ENCODE data around the gene SLMAP.
"Not testable (repeated sequence)": the region's sequence is repeated elsewhere in the genome, so short reads cannot be mapped to it uniquely, and the experiment has no call there.

The SLMAP gene

GRCh38 chr3:57794501-57794900, 38.4 kb downstream of the SLMAP start:
- no peak for DNase-seq

- DNase-seq: no peak
Measured at GRCh38 chr3:57794951-57795350, 38.8 kb downstream of the SLMAP start.

- DNase-seq: no peak
Measured at GRCh38 chr3:57796261-57796660, 40.2 kb downstream of the SLMAP start.

DNA sequence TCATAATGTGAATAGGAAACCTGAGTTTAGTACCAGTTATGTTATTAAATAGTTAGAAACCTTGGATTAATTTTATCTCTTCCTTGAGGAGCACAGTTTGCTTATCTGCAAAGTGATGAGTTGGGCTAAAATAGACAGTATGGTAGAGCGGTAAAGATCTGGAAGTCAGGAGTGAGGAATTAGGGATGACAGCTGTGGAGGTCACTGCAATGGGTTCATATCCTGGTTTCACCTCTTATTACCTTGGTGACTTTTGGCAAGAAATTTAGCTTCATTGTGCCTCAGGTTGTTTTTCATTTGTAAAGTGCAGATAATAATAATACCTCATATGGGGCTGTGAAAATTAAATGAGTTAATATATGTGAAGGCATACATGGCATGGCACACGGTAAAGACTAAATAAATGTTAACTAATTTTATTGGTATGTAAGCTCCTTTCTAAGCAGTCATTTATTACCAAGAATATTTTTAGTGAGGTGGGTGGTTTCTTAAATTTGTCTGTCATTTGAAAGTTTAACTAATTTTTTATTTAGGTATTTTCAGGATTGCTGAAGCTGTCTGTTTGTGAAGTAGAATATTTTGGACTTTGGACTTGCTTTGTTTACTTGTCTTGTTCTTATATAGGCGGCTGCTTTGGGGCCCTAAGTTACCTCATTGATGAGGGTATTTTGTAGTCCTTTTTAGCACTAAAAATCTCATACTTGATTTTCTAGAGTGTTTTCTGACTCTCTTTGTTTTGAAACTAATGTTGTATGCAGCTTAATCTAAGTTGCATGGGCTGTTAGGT, 41.8 kb downstream of the SLMAP start:
- DNase-seq: peak; percentile 3

- peak; percentile 24 for DNase-seq
Measured at GRCh38 chr3:57803647-57804081, 47.6 kb downstream of the SLMAP start.

DNA sequence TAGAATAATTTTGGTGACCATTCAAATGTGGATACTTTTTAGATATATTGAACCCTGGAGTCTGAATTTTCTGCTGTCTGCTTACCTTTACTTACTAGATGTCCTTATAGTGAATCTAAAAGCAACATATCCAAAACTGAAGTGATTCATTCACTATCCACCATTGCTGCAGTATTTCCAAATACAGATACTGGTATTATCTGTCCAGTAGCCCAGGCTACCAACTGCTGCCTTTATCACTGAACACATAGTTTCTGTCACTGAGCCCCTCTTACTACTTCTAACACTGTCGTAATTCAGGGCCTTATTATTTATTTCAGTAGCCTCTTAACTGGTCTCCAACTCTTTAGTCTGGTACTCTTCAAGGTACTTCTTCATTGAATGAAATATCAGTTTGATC, 49.2 kb downstream of the SLMAP start:
- no peak for DNase-seq

DNA sequence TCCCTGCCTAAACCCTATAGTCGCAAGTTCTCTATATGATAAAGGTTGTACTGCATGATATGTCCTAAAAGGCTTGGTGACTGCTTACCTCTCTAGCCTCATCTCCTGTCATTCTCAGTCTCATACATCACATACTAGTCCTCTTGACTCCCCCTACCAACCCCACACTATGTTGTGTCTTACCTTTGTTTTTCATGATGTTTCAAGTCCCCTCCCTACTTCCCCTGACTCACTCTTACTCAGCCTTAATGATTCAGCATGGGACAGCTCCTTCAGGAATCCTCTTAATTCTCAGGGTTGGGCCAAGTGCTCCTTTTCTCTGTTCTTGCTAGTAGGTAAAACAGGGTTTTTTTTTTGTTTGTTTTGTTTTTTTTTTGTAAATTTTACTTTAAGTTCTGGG, 49.6 kb downstream of the SLMAP start:
- no peak for DNase-seq

DNA sequence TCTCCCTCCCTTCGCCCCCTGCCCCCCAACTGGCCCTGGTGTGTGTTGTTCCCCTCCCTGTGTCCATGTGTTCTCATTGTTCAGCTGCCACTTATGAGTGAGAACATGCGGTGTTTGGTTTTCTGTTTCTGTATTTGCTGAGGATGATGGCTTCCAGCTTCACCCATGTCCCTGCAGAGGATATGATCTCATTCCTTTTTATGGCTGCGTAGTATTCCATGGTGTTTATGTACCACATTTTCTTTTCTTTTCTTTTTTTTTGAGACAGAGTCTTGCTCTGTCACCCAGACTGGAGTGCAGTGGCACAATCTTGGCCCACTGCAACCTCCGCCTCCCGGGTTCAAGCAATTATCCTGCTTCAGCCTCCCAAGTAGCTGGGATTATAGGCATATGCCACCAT, 50.1 kb downstream of the SLMAP start:
- not testable (repeated sequence) for DNase-seq

- DNase-seq: no peak
Measured at GRCh38 chr3:57808961-57809608, 53.0 kb downstream of the SLMAP start.

GRCh38 chr3:57809609-57809968, 53.5 kb downstream of the SLMAP start:
- no peak for DNase-seq

DNA sequence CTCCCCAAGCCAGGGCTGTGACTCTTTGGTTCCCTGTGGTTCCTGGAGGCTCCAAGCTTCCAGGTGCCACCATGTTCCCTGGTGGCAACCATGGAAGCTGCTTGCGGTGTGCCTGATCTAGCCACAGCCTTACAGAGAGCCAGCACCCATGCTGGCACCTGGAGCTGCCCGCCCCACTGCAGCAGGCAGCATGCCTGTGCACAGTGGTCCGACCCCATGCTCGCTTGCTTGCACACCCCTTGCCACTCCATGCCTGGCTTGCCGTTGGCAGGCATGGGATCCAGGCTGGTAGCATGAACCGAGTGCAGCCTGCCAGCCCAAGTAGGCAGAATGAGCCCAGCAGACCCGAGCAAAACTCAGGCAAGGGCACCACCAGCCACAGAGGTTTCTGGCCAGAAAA, 53.9 kb downstream of the SLMAP start:
- DNase-seq: no peak

DNA sequence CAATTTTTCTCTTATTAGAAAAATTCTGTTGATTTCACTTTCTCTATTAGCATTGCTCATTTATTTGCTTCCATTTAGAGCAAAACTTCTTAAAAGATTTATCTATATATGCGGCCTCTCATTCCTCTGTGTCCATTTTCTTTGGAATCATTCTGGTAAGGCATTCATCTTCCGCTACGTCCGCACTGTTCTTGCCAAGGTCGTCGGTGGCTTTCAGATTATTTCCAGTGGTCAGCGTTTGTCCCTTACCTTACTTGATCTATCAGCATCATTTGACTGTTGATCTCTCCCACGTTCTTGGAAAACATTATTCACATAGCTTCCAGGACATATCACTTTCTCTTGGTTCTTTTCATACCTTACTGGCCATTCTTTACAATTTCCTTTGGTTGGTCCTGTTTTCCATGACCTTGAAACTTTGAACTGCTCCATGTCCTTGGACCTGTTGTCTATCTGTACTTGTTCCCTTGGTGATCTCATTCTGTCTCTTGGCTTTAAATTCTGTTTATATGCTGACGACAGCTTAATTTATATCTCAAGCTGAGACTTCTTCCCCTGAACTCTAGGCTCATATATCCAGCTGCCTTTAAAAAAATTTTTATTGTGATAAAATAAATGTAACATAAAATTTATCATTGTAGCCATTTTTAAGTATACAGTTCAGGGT, 54.5 kb downstream of the SLMAP start:
- DNase-seq: no peak

DNA sequence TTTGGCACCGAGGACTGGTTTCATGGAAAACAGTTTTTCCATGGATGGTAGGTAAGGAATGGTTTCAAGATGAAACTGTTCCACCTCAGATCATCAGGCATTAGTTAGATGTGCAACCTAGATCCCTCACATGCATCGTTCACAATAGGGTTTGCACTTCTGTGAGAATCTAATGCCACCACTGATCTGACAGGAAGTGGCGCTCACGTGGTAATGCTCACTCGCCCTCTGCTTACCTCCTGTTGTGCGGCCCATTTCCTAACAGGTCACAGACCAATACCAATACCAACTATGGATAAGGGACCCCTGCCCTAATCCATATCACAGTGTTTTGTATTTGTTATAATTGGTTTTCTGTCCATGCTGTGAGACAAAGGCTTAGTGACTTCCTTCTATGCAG, 58.9 kb downstream of the SLMAP start:
- no peak for DNase-seq

- no peak for DNase-seq
Measured at GRCh38 chr3:57816471-57817095, 60.5 kb downstream of the SLMAP start.

DNA sequence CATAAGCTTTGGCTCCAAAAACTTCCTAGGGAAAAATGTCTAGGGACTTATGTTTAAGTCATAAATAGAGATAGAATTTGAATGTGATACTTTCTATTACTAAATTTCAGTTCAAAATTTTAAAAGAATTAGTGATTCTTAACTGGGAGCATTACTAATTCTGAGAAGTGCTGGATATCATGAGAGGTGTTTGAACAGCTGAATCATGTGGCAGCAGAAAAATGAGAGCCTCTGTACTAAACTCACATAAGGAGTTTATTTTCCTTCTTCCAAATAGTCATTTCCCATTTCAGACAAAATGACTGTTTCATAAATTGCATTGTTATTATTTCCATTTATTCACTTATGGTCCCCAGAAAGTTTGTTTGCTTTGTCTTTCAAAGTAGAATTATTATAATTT, 62.7 kb downstream of the SLMAP start:
- no peak for DNase-seq

GRCh38 chr3:57820479-57820878, 64.4 kb downstream of the SLMAP start:
- DNase-seq: peak; percentile 61

DNA sequence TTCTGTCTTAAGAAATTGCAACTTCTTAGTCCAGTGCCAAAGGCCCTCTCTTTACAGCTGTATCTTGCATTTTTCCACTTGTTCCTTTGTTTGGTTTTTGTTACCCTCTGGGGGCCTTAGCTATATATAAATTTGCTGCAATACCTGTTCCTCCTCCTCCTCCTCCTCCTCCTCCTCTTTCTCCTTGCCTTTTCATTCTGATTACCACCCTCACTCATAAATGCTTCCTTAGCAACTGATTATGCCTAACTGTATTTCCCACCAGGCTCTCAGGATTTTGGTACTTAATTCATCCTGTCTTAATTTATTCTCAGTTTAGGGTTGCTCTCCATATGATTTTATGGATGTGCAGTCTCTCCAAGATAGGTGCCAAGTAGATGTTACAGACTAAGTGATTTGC, 65.7 kb downstream of the SLMAP start:
- no peak for DNase-seq

DNA sequence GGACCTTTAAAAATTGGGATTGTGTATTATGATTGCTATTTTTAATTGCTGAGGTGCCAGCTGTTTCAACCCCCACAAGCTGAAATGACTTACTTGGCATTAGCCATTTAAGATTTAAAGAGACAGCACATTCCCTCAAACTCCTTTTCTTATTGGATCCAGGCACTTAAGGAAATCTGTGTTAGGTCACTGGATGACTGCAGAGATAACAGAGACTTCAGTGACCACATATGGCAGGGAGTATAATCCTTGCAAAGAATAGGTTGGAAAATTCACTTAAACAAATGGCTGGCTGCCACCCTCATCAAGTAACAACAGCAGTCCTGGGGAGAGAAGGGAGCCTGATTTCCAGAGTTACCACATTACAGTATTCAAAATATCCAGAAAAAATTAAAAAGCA, 66.6 kb downstream of the SLMAP start:
- DNase-seq: no peak

- no peak for DNase-seq
Measured at GRCh38 chr3:57825116-57825515, 69.0 kb downstream of the SLMAP start.

GRCh38 chr3:57826245-57826951, 70.3 kb downstream of the SLMAP start:
- DNase-seq: no peak

DNA sequence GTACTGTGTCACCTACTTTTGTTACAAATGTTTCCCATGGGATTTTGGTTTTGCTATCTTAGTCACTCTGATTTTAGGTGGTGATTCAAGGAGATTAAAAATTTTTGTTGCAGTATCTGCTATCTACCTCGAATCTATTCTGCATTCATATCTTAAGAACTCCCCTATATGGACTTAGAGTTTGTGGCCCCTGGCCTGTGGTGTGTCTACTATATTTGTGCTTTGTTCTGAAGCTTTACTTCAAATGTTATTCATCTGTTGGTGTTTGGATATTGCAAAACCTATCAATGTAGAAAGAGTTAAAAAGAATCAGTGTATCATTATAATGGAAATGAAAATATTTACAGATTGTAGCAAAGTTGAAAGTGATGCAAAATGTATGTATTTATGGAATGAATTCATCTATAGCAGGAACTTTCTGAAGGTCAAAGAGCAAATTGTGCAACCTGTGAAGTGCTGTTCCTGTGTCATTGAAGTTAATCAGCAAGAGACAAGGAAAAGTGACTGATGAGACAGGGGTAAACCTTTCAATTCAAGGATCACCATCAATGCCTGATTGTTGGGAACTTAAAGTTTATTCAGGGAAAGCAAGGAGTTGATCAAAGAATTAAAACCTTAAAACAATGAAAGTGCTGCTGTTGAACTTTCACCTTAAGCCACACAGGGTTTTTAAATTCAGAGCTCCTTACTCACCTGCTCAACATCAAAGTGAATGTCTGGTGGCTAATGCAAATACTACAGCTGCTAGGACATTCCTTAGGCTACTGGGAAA, 71.0 kb downstream of the SLMAP start:
- no peak for DNase-seq

- DNase-seq: no peak
Measured at GRCh38 chr3:57827757-57828156, 71.6 kb downstream of the SLMAP start.
